OCI-LY1 (cell line): ENCODE measurements around the gene OGG1.

Experiments
- H2AFZ ChIP-seq: fragments of 200-600 bp; sonication (generic), shearing (Covaris generic); 2 replicates; pipeline ENCODE4 v1.6.0; 2014; ENCODE audit warnings: antibody characterized with exemption, mild to moderate bottlenecking, low read length
- H3F3A ChIP-seq: fragments of 200-600 bp; sonication (generic), shearing (Covaris generic); 2 replicates; pipeline ENCODE4 v1.6.0; 2014; ENCODE audit warnings: mild to moderate bottlenecking, antibody characterized with exemption, low read length, moderate library complexity; ENCODE audit not compliant: insufficient read depth
- H3K27ac ChIP-seq: fragments of 200-600 bp; sonication (generic); 2 replicates; pipeline ENCODE4 v1.5.1; 2014; ENCODE audit warnings: low read length, mixed run types, mild to moderate bottlenecking, low read depth; ENCODE audit not compliant: poor library complexity, severe bottlenecking
- H3K27me3 ChIP-seq: fragments of 200-600 bp; sonication (generic); 2 replicates; pipeline ENCODE4 v1.6.0; 2014; ENCODE audit warnings: antibody characterized with exemption, mild to moderate bottlenecking, low read length, moderate library complexity; ENCODE audit not compliant: insufficient read depth
- H3K36me3 ChIP-seq: fragments of 200-600 bp; sonication (generic); 2 replicates; pipeline ENCODE4 v1.6.1; 2014; ENCODE audit warnings: mild to moderate bottlenecking, antibody characterized with exemption, low read length, moderate library complexity, mixed read lengths; ENCODE audit not compliant: insufficient read depth
- H3K4me1 ChIP-seq: fragments of 200-600 bp; sonication (generic); 2 replicates; pipeline ENCODE4 v1.5.1; 2014; ENCODE audit warnings: mild to moderate bottlenecking, low read length, moderate library complexity; ENCODE audit not compliant: insufficient read depth, severe bottlenecking
- H3K4me2 ChIP-seq: fragments of 200-600 bp; sonication (generic), shearing (Covaris generic); 2 replicates; pipeline ENCODE4 v1.6.1; 2014; ENCODE audit warnings: low read length
- H3K4me3 ChIP-seq: fragments of 200-600 bp; sonication (generic); 2 replicates; pipeline ENCODE4 v1.5.1; 2014; ENCODE audit warnings: low read length, low read depth, mild to moderate bottlenecking, mixed read lengths; ENCODE audit not compliant: poor library complexity, severe bottlenecking
- H3K79me2 ChIP-seq: fragments of 200-600 bp; shearing (Covaris generic); 2 replicates; pipeline ENCODE4 v1.6.1; 2016; ENCODE audit warnings: mixed run types, low read length, mixed read lengths; ENCODE audit not compliant: insufficient read depth
- H3K9ac ChIP-seq: fragments of 200-600 bp; sonication (generic), shearing (Covaris generic); 2 replicates; pipeline ENCODE4 v1.6.1; 2014; ENCODE audit warnings: mild to moderate bottlenecking, low read length, mixed read lengths
- H3K9me2 ChIP-seq: fragments of 200-600 bp; sonication (generic), shearing (Covaris generic); 2 replicates; pipeline ENCODE4 v1.6.1; 2014; ENCODE audit warnings: low read depth, mild to moderate bottlenecking, low read length, mixed read lengths
- H3K9me3 ChIP-seq: fragments of 200-600 bp; shearing (Covaris generic); 2 replicates; pipeline ENCODE4 v1.6.1; 2014; ENCODE audit warnings: low read length, mixed read lengths
- H4K20me1 ChIP-seq: fragments of 200-600 bp; sonication (generic), shearing (Covaris generic); 2 replicates; pipeline ENCODE4 v1.6.0; 2016; ENCODE audit warnings: mild to moderate bottlenecking, low read length; ENCODE audit not compliant: insufficient read depth
- EZH2 ChIP-seq: fragments of 200-600 bp; sonication (generic), shearing (Covaris generic); IDR thresholded peaks from 2 replicates; pipeline ENCODE4 v1.8.0; 2017; ENCODE audit warnings: borderline replicate concordance, mixed run types, mild to moderate bottlenecking, antibody characterized with exemption, low read length, moderate library complexity, mixed read lengths
- TF ChIP-seq, protein P1 (sequence below): fragments of 200-600 bp; sonication (generic), shearing (Covaris generic); IDR thresholded peaks from 2 replicates; pipeline ENCODE4 v1.5.1; 2017; ENCODE audit warnings: mild to moderate bottlenecking, antibody characterized with exemption, low read length, moderate library complexity, mixed read lengths

Gene OGG1

DNA sequence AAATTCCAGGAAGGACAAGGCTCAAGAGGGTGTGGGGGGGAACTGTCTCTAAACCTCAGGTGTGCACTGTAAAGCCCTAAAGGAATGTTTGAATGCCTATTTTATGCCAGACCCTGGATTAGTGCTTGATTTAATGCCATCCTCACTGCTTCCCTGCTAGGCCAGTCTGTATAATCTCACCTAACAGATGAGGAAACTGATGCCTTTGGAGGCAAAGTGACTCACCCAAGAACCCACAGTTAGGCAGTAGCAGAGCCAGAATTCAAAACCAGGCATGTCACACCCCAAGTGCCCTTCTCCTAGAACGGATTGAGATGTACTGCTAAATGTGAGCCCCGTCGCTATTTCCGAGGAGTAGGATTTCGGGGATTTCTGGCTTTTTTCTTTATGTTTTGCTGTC is 12.2 kb downstream of the OGG1 start:
- no peaks in the 10 kb centered on the region for H3K9me3 ChIP-seq
- no peaks in the 10 kb centered on the region for H3K4me1 ChIP-seq
- no peaks in the 10 kb centered on the region for H4K20me1 ChIP-seq
- H3K4me2 ChIP-seq, result no peak overlapping the region
- no peak overlapping the region for H3K27ac ChIP-seq
- no peak for TF ChIP-seq EZH2
- TF ChIP-seq, protein P1, sequence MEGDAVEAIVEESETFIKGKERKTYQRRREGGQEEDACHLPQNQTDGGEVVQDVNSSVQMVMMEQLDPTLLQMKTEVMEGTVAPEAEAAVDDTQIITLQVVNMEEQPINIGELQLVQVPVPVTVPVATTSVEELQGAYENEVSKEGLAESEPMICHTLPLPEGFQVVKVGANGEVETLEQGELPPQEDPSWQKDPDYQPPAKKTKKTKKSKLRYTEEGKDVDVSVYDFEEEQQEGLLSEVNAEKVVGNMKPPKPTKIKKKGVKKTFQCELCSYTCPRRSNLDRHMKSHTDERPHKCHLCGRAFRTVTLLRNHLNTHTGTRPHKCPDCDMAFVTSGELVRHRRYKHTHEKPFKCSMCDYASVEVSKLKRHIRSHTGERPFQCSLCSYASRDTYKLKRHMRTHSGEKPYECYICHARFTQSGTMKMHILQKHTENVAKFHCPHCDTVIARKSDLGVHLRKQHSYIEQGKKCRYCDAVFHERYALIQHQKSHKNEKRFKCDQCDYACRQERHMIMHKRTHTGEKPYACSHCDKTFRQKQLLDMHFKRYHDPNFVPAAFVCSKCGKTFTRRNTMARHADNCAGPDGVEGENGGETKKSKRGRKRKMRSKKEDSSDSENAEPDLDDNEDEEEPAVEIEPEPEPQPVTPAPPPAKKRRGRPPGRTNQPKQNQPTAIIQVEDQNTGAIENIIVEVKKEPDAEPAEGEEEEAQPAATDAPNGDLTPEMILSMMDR, result no peak
- H3K9ac ChIP-seq, result no peak overlapping the region
- H3K27me3 ChIP-seq, result no peaks in the 10 kb centered on the region
- H3K79me2 ChIP-seq, result no peaks in the 10 kb centered on the region
- H3F3A ChIP-seq, result 0 out of 2 replicates have a peak, but pooled peaks cover 6% of the 10 kb centered on the region
- H2AFZ ChIP-seq, result no peak overlapping the region
- no peaks in the 10 kb centered on the region for H3K9me2 ChIP-seq
- peaks cover 36% of the 10 kb centered on the region for H3K36me3 ChIP-seq
- H3K4me3 ChIP-seq, result no peak overlapping the region

DNA sequence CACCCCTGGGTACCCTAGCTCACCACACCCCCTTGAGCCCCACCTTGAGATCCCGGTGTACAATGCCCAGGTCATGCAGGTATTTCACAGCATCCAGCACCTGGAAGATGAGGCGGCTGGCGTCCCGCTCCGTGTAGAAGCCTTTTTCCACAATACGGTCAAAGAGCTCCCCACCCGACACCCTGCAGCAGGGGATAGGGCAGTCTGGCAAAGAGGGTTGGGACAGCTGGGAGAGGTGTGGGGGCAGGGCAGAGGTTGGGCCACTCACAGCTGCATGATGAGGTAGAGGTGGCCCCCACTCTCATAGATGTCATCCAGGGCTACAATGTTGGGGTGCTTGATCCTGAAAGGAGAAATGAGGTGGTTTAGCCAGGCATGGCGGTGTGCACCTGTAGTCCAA is 13.1 kb downstream of the OGG1 start:
- H2AFZ ChIP-seq, result no peak overlapping the region
- TF ChIP-seq, protein P1, result no peak
- TF ChIP-seq EZH2, result no peak

DNA sequence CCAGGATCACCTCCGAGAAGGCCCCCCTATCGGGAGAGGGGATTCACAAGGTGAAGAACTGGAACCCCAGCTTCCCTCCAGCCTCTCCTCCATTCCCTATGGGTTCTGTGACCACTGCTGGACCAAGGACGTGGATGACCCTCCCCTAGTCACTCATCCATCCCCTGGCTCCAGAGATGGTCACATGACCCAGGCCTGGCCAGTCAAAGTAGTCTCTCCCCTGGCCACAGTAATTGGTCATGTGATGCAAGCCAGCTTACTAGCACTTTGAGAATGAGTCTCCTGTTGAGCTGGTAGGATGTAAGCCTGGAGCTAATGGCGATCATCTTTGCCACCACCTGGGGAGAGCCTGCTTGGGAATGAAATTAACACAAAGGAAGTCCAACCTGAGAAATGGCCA is 16.1 kb downstream of the OGG1 start:
- Histone ChIP-seq H3K36me3 (0 out of 2 replicates have a peak, but pooled peaks cover 3% of the 10 kb centered on the region), H3K79me2 (no peaks in the 10 kb centered on the region), H2AFZ (no peak overlapping the region), H3K27me3 (no peaks in the 10 kb centered on the region), H3F3A (0 out of 2 replicates have a peak, but pooled peaks cover 6% of the 10 kb centered on the region), H3K4me3 (no peak overlapping the region), H4K20me1 (no peaks in the 10 kb centered on the region), H3K27ac (no peak overlapping the region), H3K9me3 (no peaks in the 10 kb centered on the region), H3K9me2 (no peaks in the 10 kb centered on the region), H3K4me1 (peaks cover 8% of the 10 kb centered on the region), H3K4me2 (no peak overlapping the region), H3K9ac (no peak overlapping the region)
- TF ChIP-seq, protein P1, result no peak
- TF ChIP-seq EZH2, result no peak

More for the DNA sequence above, 13.1 kb downstream of the OGG1 start:
- Histone ChIP-seq H3K4me1 (no peaks in the 10 kb centered on the region), H3K27me3 (no peaks in the 10 kb centered on the region), H4K20me1 (no peaks in the 10 kb centered on the region), H3F3A (0 out of 2 replicates have a peak, but pooled peaks cover 6% of the 10 kb centered on the region), H3K9ac (no peak overlapping the region), H3K9me2 (no peaks in the 10 kb centered on the region), H3K4me3 (no peak overlapping the region), H3K27ac (no peak overlapping the region), H3K79me2 (no peaks in the 10 kb centered on the region), H3K36me3 (peaks cover 27% of the 10 kb centered on the region), H3K4me2 (no peak overlapping the region), H3K9me3 (no peaks in the 10 kb centered on the region)
